Activated naive CD4-positive, alpha-beta T cell treated with anti-CD3 and anti-CD28 coated beads for 36 hours (primary cell): ENCODE data around the gene MYO1E. TPM values are rescaled to one million over a fixed set of nuclear protein-coding genes. Genes with fewer than 3 reads are reported as not detected.

Source experiments
- CTCF ChIA-PET: fragments of 350-600 bp; sonication (Branson Sonifier 250); formaldehyde crosslinking; loops from one replicate; lab custom pipeline; 2021; ENCODE audit warnings: antibody characterized with exemption; lab: Charles Lee
- DNase-seq: peaks from one replicate; pipeline ENCODE4 v3.0.0-alpha.2; 2020
- H3K27ac Mint-ChIP-seq: one replicate; pipeline ENCODE4 v1.8.0; 2021; ENCODE audit warnings: mild to moderate bottlenecking, mixed read lengths
- H3K27me3 Mint-ChIP-seq: one replicate; pipeline ENCODE4 v1.8.0; 2021; ENCODE audit warnings: low read depth, mixed read lengths
- H3K36me3 Mint-ChIP-seq: one replicate; pipeline ENCODE4 v1.8.0; 2021; ENCODE audit warnings: low read depth, mixed read lengths
- H3K4me1 Mint-ChIP-seq: one replicate; pipeline ENCODE4 v1.8.0; 2021; ENCODE audit warnings: low read depth, mixed read lengths
- H3K4me3 Mint-ChIP-seq: one replicate; pipeline ENCODE4 v1.8.0; 2021; ENCODE audit warnings: mild to moderate bottlenecking, moderate library complexity, mixed read lengths
- H3K9me3 Mint-ChIP-seq: one replicate; pipeline ENCODE4 v1.8.0; 2021; ENCODE audit warnings: mixed read lengths
- intact Hi-C: fragments of 100-400 bp; cut with micrococcal nuclease; formaldehyde crosslinking; loops from one replicate; pipeline ENCODE4 v1.15.1; 2023
- total RNA-seq, 2 experiments: library from RNA; stranded (reverse); gene quantifications; one replicate each; pipeline ENCODE4 v1.2.3, GENCODE V29; 2021

The MYO1E gene
- total RNA-seq, 2 experiments from 2014 or later: 1.4 to 2.9 TPM

DNA sequence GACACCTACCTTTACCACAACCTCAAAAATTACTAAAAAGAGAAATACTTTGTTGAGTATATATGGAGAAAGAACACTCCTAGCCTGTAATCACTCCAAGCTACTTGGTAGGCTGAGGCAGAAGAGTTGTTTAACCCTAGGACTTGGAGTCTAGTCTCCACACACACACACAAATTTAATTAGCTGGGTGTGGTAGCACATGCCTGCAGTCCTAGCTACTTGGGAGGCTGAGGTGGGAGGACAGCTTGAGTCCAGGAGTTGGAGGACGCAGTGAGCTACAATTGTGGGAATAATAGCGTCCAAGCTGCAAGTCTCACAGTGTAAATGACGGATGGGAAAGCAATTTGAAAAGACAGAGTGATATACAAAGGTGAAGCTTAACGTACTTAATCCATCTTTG lies 115.5 kb downstream of the MYO1E start:
- Mint-ChIP-seq H3K36me3 (no peaks in the 10 kb centered on the region), H3K27ac (no peak overlapping the region), H3K27me3 (no peaks in the 10 kb centered on the region), H3K4me3 (no peak overlapping the region), H3K9me3 (no peaks in the 10 kb centered on the region), H3K4me1 (peaks cover 11% of the 10 kb centered on the region)
- DNase-seq: no peak
- CTCF ChIA-PET: interaction anchor here (0.9 kb wide), 1 partner anchor 276 kb away, joined by 3 read pairs; no protein-coding TSS in a partner anchor
- intact Hi-C loops: no loop called here

DNA sequence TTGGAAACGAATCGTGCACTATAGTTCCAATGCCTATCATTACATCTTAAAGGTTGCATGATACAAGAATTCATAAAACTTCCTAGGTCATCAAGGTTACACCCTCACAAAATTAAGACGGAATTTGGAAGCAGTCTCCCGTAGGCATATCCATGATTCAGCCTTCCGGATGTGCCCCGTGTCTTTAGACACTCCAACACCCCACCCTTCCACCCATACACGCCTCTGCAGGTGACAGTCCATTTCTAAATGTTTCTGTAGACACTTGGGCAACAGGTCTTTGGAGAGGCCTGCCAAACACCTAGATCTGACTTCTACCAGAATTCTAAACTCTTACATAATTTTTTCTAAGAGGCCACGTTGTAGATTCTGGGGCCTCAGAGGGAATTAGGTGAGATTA lies 116.2 kb downstream of the MYO1E start:
- H3K27me3 Mint-ChIP-seq: no peaks in the 10 kb centered on the region
- CTCF ChIA-PET: interaction anchor here (0.9 kb wide), 1 partner anchor 276 kb away, joined by 3 read pairs; no protein-coding TSS in a partner anchor
- intact Hi-C loops: no loop called here

DNA sequence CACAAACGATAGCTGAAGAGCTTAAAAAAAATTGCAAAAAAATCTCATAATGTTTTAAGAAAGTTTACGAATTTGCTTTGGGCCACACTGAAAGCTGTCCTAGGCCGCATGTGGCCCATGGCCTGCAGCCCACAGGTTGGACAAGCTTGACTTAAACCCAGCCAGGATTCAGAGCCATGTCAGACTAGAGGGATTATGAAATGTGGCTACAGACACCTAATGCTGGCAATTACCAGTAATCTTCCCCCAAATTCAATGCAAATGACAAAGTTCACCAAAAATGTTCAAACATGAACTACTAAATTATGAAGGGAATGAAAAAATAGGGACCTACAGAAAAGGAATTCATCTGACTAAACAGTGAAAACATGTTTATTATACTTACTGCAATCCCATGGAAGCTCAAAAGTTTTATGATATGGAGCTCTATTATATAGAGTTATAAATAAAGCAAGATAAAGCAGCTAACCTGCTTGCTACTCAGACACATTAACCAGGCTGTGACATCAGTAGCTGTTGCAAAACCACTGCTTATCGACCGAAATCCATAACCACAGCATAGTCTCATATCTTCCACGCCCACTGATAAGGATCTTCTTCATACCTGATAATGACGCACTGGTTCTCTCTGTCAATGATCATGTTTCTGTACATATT lies 116.9 kb downstream of the MYO1E start:
- intact Hi-C loops: no loop called here
- Mint-ChIP-seq H3K4me3 (no peak overlapping the region), H3K27me3 (no peaks in the 10 kb centered on the region), H3K4me1 (peaks cover 11% of the 10 kb centered on the region), H3K27ac (no peak overlapping the region), H3K36me3 (no peaks in the 10 kb centered on the region), H3K9me3 (no peaks in the 10 kb centered on the region)
- CTCF ChIA-PET: interaction anchor here (0.6 to 1.2 kb wide), 4 partner anchors 9 to 245 kb away, joined by 3 to 4 read pairs (median 3); no protein-coding TSS in a partner anchor
- DNase-seq: peak; percentile 16

More for the DNA sequence above, 116.2 kb downstream of the MYO1E start:
- no peak overlapping the region for H3K4me3 Mint-ChIP-seq
- H3K9me3 Mint-ChIP-seq: no peaks in the 10 kb centered on the region
- H3K4me1 Mint-ChIP-seq: peaks cover 11% of the 10 kb centered on the region
- H3K36me3 Mint-ChIP-seq: no peaks in the 10 kb centered on the region
- H3K27ac Mint-ChIP-seq: no peak overlapping the region
- DNase-seq: no peak

DNA sequence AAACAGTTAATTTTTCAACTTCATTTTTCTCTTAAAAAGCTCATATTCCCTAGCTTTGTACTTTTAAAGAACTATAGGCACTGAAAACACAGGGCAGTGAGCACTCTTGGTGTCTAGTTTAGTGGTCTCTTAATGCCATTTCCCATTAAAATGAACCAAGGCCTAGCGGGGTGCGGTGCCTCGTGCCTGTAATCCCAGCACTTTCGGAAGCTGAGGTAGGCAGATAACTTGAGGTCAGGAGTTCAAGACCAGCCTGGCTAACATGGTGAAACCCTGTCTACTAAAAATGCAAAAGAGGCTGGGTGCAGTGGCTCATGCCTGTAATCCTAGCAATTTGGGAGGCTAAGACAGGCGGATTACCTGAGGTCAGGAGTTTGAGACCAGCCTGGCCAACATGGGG lies 120.5 kb downstream of the MYO1E start:
- Mint-ChIP-seq H3K4me1 (peaks cover 11% of the 10 kb centered on the region), H3K27ac (no peak overlapping the region), H3K9me3 (no peaks in the 10 kb centered on the region), H3K36me3 (no peaks in the 10 kb centered on the region), H3K4me3 (no peak overlapping the region), H3K27me3 (no peaks in the 10 kb centered on the region)
- intact Hi-C loops: no loop called here
- CTCF ChIA-PET: no interaction called here
- no peak for DNase-seq

DNA sequence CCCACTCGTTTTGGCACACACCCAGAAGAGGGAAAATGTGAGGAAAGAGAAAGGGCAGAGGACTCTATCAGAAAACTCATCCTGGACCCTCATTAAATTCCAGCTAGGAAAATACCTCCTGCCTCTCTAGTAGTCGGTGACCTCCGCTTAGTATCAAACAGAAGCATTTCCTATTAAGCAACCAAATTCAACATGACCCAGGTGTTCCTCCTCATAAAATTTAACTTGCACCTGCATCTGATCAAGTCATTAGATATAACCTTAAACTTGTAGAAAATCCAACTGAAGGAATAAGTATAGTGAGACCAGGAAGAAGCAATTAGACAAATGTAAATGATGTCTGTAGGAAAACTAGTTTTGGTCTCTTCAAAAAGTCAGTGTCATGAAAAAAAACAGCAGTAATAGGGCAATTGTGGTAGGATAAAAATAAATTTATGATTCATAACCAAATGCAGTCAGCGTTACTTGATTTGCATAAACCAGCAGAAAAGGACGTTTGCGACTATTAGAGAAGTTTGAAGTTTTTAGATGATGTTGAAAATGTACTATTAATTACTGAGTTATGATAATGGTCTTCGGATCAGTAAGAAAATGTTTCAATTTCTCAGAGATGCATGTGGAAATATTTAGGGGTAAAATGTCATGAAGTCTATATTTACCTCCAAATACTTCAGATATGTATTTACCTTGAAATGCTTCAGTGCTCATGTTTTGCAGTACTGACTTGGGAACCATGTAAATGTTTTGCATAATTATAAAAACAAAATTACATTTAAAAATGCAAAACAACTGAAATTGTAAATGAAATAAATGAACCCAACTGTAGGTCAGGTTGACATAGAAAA lies 121.4 kb downstream of the MYO1E start:
- Mint-ChIP-seq H3K9me3 (no peaks in the 10 kb centered on the region), H3K4me1 (peaks cover 9% of the 10 kb centered on the region), H3K36me3 (no peaks in the 10 kb centered on the region), H3K27ac (no peak overlapping the region), H3K4me3 (no peak overlapping the region), H3K27me3 (no peaks in the 10 kb centered on the region)
- CTCF ChIA-PET: no interaction called here
- no peak for DNase-seq
- intact Hi-C loops: no loop called here

DNA sequence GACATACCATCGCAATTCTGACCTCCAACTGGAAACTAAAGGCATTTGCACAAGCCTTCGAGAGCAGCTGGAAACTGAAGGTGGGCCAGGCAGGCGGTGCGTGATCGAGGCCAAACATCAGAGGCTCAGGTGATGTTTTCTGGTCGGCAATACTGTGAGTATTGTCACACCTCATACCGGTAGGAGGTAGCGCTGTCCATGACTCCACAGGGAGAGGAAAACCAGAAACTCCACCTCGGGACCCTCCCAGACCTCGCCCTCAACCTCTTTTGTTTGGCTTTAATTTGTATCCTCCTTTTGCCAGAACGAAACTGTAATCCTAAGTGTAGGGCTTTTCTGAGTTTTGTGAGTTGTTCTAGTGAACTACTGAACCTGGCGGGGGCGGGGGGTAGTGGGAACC lies 122.4 kb downstream of the MYO1E start:
- Mint-ChIP-seq H3K9me3 (no peaks in the 10 kb centered on the region), H3K27ac (no peak overlapping the region), H3K36me3 (no peaks in the 10 kb centered on the region), H3K4me1 (no peaks in the 10 kb centered on the region), H3K27me3 (no peaks in the 10 kb centered on the region), H3K4me3 (no peak overlapping the region)
- no peak for DNase-seq
- intact Hi-C loops: no loop called here
- CTCF ChIA-PET: no interaction called here

DNA sequence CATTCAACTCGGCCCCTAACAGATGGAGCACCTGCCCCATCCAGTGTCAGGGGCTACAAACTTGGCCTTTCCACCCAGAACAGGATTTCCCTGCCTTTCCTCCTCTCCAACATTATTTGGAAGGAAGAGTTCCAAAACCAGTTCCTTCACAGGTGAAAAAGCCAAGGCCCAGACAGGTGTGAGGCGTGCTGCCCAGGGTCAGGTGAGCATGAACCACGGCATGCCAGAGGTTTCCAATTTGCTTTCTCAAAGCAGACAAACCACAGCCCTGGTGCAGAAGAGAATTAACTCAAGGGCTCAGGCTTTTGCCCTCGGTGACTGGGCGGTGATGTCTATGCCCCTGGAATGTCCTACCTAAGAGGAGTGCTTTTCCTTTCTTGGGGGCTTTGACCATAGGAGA lies 122.9 kb downstream of the MYO1E start:
- intact Hi-C loops: loop anchor here (5.0 kb wide), 1 partner anchor 273 kb away; no protein-coding TSS in a partner anchor
- no peaks in the 10 kb centered on the region for H3K36me3 Mint-ChIP-seq
- no peak overlapping the region for H3K4me3 Mint-ChIP-seq
- H3K4me1 Mint-ChIP-seq: no peaks in the 10 kb centered on the region
- no peaks in the 10 kb centered on the region for H3K9me3 Mint-ChIP-seq
- no peak overlapping the region for H3K27ac Mint-ChIP-seq
- DNase-seq: no peak
- CTCF ChIA-PET: no interaction called here
- no peaks in the 10 kb centered on the region for H3K27me3 Mint-ChIP-seq

DNA sequence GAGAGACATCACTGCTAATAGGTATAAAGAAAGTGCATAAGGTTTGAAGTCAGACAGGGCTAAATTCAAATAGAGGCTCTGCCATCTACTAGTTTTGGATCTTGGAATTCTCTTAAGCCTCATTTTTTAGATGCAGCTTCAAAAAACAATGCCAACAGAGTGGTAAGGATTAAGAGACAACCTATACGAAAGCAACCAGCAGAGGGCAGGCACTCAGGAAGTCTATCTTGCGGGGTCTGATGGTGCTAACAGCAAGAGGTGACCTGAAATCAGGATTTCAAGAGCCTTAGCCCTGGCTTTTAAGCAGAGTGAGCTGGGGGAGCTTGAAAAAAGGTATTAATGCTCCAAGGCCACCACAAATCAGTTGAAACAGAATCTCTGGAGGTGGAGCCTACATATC lies 125.3 kb downstream of the MYO1E start:
- Mint-ChIP-seq H3K9me3 (no peaks in the 10 kb centered on the region), H3K27ac (no peak overlapping the region), H3K36me3 (no peaks in the 10 kb centered on the region), H3K4me3 (no peak overlapping the region), H3K27me3 (no peaks in the 10 kb centered on the region), H3K4me1 (no peaks in the 10 kb centered on the region)
- intact Hi-C loops: loop anchor here (1.0 to 5.0 kb wide), 3 partner anchors 246 to 281 kb away; no protein-coding TSS in a partner anchor
- DNase-seq: peak; percentile 71
- CTCF ChIA-PET: interaction anchor here (0.6 to 2.4 kb wide), 6 partner anchors 8 to 316 kb away, joined by 3 to 21 read pairs (median 4); no protein-coding TSS in a partner anchor

DNA sequence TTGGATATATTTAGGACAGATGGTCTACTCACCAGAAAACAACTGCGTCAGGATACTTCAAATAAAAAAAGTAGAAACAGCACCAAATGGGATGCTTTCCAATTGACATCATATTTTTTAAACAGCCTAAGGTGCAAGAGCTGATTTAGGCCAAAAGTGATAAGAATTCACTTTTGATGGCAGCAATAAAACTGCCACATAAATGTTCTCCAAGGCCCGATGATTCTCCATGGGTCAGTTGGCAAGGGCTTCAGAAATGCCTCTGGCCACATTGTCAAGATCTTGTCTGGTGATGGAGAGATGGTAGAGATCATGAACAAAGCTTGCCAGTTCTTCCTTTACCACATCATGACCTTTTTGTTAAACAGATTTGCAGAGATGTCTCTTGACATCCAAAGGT lies 127.1 kb downstream of the MYO1E start:
- Mint-ChIP-seq H3K4me3 (no peak overlapping the region), H3K9me3 (no peaks in the 10 kb centered on the region), H3K4me1 (no peaks in the 10 kb centered on the region), H3K27ac (no peak overlapping the region), H3K27me3 (no peaks in the 10 kb centered on the region), H3K36me3 (no peaks in the 10 kb centered on the region)
- intact Hi-C loops: loop anchor here (5.0 kb wide), 1 partner anchor 268 kb away; no protein-coding TSS in a partner anchor
- CTCF ChIA-PET: interaction anchor here (0.6 to 2.4 kb wide), 6 partner anchors 10 to 247 kb away, joined by 3 to 21 read pairs (median 3); no protein-coding TSS in a partner anchor
- DNase-seq: no peak

DNA sequence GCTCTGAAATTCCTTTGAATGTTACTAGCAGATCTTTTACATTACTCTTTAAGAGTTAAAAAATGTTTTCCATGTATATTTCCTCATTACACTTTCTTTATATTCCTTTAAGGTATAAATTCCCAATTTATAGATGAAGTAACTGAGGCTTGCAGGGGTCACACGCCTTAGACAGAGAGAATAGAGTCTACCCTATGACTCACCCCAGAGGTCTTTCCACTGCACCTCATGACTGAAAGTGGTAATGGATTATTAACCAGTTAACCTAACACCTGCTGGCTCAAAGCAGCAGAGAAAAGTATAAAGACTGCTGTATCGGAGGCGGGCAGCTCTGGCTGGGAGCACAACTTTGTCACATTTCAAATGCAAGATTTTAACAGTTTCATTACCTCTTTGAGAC lies 128.3 kb downstream of the MYO1E start:
- Mint-ChIP-seq H3K4me1 (no peaks in the 10 kb centered on the region), H3K27me3 (no peaks in the 10 kb centered on the region), H3K4me3 (no peak overlapping the region), H3K27ac (no peak overlapping the region), H3K36me3 (no peaks in the 10 kb centered on the region), H3K9me3 (no peaks in the 10 kb centered on the region)
- intact Hi-C loops: no loop called here
- CTCF ChIA-PET: interaction anchor here (0.6 kb wide), 1 partner anchor 284 kb away, joined by 4 read pairs; no protein-coding TSS in a partner anchor
- no peak for DNase-seq

DNA sequence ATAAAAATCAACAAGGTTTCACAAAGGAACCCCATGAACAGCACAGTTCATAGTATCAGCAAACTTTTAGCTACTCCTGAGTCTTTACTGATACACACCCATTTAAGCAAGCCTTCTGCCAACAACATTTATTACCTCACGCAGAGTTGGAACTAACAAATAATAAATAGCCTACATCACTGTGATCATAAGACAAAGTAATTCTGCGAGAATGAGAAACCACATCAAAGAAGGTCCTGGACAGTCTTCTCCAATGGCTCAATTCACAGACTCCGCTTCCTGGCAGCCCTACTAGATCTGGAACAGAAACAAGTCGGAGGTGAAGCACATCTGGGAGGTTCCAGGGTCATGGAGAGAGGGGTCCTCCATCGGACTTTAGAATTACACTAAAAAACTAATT lies 129.0 kb downstream of the MYO1E start:
- Mint-ChIP-seq H3K27ac (no peak overlapping the region), H3K27me3 (no peaks in the 10 kb centered on the region), H3K36me3 (no peaks in the 10 kb centered on the region), H3K4me1 (no peaks in the 10 kb centered on the region), H3K9me3 (no peaks in the 10 kb centered on the region), H3K4me3 (no peak overlapping the region)
- intact Hi-C loops: no loop called here
- CTCF ChIA-PET: interaction anchor here (0.6 kb wide), 1 partner anchor 285 kb away, joined by 4 read pairs; no protein-coding TSS in a partner anchor
- no peak for DNase-seq

DNA sequence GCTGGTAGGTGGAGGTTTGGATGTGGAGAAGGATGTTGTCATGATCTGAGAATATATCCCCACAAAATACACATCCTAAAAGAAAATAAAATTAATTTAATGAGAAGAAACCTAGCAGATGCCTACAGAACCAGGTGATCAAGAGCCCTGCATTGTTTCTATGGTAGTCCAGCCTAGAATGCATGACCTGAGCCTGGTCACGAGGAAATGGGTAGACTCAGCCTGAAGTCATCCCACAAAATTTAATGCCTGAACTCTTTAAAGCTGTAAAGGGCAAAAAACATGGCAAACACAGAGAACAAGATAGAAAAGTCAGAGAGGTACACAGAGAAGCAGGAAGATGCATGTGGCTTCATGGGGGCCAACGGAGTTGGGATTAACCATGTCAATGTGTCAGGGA lies 130.0 kb downstream of the MYO1E start:
- CTCF ChIA-PET: no interaction called here
- no peaks in the 10 kb centered on the region for H3K9me3 Mint-ChIP-seq
- no peak for DNase-seq
- no peak overlapping the region for H3K4me3 Mint-ChIP-seq
- H3K4me1 Mint-ChIP-seq: no peaks in the 10 kb centered on the region
- intact Hi-C loops: no loop called here
- no peaks in the 10 kb centered on the region for H3K36me3 Mint-ChIP-seq
- H3K27me3 Mint-ChIP-seq: no peaks in the 10 kb centered on the region
- H3K27ac Mint-ChIP-seq: no peak overlapping the region
